ENCODE measurements around the gene KCTD17.
"Not testable (repeated sequence)": the region's sequence is repeated elsewhere in the genome, so short reads cannot be mapped to it uniquely, and the experiment has no call there.

KCTD17 gene

DNA sequence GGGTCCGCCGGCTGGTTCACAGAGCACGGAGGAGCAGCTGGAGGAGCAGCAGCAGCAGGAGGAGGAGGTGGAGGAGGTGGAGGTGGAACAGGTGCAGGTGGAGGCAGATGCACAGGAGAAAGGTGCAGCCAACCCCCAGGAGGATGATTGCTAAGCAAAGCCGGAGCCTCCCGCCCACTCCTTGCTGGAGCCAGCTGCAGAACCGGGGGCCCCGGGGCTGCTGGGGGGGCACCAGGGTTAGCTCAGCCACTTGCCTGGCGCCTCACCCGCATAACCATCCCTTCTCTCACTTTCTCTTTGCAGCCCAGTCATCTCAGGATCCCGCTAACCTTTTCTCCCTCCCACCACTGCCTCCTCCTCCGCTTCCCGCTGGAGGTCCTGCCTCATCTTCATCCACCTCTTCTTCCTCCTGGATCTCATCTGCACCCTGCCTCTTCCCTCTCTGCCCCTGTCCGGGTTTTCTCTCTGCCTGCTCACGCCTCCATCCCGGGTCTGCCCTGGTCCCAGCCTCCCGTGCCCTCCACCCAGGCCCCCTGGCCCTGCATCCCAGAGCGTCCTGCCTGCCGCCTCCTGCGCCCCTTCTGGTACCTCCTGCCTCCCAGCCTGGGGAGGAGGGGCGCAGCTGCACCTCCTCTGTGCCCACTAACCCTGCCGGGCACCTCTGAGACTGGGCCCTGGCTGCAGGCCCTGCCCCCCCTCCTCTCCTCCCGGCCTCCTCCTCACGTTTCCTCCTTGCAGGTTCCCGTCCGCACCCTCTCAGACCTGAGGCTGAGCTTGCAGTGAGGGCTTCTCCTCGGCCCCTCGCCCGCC, 9.5 kb downstream of the KCTD17 start:
- DNase-seq (ENCODE audit: low read depth in 4 of 4, low spot score in 1 of 4): peak in 1 of 4 experiments; percentile 63

DNA sequence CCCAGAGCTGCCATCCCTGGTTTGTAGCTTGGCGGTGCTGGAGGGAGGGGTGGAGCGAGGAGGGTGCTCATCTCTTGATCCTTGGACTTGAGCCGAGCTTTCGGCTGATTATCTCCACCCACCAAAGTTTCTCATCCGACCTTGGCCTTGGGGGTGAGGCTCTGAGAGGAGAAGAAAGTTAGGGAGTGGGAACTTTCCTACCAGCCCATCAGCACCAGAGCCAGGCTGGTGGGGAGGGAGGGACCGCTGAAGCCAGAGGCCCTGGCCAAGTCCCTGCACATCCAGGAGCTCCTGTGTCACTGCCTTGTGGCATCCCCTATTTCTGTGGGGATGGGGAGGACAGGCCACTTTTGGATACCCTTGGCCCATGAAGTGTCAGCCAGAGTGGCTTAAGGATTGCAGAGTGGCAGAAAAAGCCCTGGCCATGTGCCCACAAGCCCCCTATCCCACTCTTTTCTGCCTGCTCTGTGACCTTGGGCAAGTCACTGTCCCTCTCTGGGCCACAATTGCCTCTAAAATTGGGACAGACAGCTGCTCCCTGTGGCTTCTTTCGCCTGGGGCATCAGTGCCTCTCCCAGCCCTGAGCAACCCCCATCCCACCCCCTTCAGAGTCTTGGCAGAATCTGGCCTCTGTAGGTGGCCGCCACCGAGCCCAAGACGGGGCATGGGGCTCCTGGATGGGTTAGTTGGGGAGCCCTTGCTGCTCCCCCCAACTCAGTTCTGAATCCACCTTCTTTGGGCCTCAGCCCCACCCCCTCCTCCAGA, 10.3 kb downstream of the KCTD17 start:
- no peak for DNase-seq (ENCODE audit: low read depth in 4 of 4, low spot score in 1 of 4)

DNA sequence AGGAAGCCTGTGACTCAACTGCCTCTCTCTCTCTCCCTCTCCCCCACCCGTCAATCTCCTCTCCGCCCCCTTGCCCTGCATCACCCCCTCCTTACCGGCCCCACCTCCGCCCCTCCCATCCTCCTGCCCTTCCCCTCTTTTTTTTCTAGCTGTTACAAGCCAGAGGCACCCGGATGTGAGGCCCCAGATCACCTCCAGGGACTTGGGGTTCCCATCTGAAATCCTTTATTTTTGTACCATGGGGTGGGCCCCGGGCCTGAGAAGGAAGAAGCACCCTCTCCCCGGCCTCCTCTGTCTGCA, 10.8 kb downstream of the KCTD17 start:
- no peak for DNase-seq (ENCODE audit: low read depth in 4 of 4, low spot score in 1 of 4)

DNA sequence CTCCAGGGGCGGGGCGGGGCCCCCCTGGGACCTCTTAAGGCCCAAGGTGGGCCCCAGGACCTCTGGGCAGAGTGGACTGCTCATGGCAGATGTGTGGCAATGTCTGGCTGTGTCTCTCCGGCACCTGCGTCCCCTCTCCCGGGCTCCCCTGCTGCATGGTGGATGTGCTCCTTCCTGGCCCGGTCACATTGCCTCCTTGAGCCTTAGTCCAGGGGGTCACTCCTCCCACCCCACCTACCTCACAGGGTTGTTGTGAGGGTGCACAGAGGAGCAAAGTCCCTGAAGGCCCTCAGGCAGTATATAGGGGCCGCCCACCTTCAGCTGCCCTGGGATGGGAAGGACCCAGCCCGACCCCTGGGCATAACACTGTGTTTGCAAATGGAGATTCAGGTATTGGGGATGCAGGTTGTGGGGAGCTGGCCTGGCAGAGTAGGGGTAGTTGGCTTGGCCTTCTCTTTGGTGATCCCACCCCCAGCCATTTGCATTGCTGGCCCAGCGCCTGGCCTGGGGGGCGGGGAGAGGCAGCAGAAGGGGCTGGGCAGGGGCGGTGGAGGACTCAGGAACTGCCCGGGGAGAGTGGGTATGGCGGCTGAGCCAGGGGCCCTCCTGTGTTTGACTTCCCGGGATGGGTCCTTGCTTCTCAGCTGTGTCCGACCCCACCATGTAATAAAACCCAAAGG, 11.3 kb downstream of the KCTD17 start:
- DNase-seq (ENCODE audit: low read depth in 4 of 4, low spot score in 1 of 4): no peak

DNA sequence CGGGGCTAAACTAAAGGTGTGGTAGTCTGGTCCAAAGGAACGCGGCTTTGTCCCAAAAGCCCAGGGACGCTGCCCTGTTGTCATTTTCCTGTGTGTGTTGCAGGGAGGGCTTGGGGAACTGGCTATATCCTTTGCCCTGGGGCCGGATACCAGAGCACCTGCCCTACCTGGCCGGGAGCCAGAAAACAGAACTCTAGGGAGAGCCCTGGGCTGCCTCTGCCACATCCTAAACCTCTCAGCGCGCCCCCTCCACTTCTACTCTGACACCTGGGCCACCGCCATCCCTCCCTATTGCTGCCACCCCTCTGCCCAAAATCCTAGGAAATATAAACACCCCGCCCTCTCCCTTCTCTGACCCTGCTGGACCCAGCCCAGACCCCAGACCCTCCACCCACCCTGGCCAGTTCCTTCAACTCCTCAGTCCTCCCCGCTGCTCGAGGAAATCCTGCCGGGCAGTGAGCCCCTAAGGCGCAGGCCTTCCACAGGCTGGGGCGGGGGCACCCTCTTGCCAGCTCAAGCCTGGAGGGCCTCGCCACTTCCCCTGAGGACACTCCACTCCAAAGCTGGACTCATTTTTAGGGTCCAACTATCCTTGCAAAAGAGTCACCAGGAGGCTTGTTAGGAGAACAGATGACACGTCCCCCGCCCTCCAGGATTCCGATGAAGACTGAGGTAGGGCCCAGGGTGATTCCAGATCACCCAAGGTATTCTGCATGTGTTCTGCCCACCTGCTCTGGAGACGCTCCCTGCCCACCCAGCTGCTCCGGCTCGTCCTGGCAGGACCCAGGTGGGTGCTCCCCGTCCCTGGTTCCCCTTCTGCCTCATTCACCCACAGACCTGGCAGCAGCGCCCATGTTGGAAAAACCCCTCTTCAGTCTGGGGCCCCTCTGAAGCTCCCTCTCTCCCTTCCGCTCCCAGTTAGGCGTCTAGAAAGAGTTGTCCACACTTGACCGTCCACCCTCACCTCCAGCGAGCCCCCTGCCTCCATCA, 12.2 kb downstream of the KCTD17 start:
- DNase-seq (ENCODE audit: low read depth in 4 of 4, low spot score in 1 of 4): no peak

DNA sequence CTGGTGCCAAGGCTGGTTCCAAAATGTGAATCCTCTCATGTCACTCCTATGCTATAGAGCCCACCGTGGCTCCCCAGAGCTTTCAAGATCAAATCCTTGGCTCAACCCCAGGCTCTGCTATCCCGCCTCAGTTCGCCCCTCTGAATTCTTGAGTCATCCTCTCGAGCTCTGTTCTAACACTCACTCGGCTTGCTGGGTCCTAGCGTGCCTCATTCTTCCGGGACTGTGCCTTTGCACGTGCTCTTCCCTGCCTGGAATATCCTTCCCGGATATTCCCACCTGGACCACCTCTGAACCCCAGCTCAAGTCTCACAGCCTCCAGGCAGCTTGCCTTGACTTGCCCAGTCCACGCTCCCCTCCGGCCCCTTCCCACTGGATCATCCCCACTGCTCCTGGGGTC, 13.0 kb downstream of the KCTD17 start:
- no peak for DNase-seq (ENCODE audit: low read depth in 4 of 4, low spot score in 1 of 4)

DNA sequence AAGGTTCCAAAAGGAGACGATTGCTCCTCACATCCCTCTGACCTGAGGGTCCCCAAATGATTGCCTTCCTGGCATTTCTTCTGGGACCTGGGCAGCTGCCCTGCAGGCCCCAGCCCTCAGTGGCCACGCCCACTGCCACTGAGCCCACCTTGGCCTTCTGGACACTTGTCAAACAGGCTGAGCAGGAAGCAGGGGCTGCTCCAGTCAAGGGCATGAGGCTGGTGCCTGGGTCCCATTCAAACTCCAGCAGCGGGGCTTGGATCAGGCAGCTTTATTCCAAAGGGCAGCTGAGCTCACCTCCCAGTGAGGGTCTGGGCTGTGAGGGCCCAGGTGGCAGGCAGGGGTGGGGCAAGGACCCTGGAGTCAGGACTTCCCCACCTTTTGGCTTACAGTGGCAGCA, 13.6 kb downstream of the KCTD17 start:
- no peak for DNase-seq (ENCODE audit: low read depth in 4 of 4, low spot score in 1 of 4)

DNA sequence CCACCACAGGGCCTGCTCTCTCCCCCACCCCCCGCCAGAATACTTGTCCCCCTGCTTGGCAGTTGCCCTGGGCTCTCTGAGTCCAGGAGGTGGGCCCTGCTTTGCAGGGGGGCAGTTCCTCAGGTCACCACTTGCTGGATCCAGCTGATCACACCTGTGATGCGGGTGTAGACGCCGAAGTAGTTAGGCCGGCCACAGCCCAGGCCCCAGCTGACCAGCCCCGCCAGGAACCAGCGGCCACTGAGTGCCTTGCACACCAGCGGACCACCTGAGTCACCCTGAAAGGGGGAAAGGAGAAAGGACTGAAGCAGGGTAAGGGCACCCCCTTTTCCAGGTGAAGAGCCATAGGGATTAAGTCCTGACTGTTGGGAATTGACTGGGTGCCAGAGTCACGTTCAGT, 14.4 kb downstream of the KCTD17 start:
- DNase-seq (ENCODE audit: low read depth in 4 of 4, low spot score in 1 of 4): no peak

DNA sequence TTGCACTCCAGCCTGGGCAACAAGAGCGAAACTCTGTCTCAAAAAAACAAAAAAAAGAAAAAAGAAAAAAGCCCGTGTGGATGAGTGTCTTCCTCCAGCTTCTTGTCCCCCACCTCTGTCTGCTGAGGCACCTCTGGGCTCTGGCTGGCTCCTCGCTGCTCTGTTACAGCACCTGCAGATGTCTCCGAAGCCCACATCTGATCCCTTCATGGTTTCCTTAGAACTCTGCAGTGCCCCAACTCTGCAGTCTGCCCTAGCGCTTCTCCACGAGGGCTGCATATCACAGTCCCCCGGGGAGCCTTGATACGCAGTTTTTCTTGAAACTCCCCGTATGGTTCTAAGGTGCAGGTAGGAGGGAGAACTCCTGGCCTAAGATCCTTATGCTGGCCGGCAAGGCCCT, 15.9 kb downstream of the KCTD17 start:
- no peak for DNase-seq (ENCODE audit: low read depth in 4 of 4, low spot score in 1 of 4)

DNA sequence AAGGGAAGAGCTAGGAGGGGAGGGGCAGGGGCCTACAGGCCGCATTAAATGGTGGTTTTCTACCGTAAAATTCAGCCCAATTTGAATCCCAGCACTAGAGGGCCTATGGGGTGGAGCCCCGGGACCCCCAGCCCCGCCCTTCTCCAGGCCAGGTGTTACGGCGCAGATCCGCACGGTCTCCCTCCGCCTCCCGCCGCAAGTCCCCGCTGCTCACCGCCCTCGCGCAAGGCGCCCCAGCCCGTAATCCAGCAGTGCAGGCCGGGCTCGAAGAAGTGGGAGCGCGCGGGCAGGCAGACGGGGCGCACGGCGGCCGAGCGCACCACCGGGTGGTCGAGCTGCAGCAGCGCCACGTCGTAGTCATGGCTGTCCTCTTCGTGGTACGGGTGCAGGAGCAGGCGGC, 17.3 kb downstream of the KCTD17 start:
- DNase-seq (ENCODE audit: low read depth in 4 of 4, low spot score in 1 of 4): no peak

DNA sequence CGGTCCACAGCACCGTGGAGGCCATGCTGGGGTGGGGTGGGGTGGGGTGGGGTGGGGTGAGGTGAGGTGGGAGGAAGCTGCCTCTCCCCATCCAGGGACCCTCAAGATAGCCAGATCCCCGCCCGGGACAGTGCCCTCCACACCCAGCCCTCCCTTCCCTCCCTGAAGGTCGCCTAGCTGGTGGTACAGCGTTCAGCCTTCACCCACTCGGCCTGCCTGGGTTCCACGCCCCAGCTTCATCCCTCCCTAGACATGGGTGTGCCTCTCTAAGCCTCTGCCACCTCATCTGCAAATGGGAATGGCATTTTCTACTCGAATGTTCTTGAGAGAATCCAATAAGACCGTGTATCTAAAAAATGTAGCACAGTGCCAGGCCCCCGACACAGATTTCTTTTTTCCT, 17.8 kb downstream of the KCTD17 start:
- no peak for DNase-seq (ENCODE audit: low read depth in 4 of 4, low spot score in 1 of 4)

DNA sequence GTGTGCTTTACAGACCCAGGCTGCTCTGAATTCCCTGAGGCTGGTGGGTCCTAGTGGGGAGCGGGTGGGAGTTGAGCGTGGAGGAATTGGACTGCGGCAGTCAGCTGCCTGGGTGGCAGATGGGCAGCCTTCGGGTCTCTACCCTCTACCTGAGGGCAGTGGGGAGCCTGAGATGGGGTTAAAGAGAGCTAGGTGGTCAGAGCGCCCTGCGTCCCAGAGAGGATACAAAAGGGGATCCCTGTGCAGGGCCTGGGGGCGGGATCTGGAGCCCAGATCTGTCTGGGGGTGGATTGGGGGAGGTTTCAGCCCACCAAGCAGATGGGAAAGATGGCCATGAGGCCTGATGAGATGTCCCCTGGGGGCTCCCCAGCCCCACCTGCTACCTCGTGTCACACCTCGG, 18.2 kb downstream of the KCTD17 start:
- no peak for DNase-seq (ENCODE audit: low read depth in 4 of 4, low spot score in 1 of 4)

DNA sequence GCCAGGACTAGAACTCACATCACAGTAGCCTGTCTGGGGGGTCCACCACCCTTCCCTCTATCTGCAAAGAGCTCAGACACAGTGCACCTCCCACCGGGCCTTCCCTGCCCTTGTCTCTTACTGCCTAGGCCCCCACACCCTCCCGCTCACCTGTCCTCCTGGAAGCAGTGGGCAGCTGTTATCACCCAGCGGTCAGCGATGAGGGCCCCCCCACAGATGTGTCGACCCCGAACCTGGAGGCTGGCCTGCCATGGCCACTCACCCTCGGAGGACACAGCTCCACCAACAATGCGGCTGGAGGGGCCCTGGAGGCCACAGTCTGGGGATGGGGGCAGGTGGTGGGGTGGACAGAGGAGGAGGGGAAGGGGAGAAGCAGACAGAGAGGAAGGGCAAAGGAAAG, 18.8 kb downstream of the KCTD17 start:
- DNase-seq (ENCODE audit: low read depth in 4 of 4, low spot score in 1 of 4): no peak

DNA sequence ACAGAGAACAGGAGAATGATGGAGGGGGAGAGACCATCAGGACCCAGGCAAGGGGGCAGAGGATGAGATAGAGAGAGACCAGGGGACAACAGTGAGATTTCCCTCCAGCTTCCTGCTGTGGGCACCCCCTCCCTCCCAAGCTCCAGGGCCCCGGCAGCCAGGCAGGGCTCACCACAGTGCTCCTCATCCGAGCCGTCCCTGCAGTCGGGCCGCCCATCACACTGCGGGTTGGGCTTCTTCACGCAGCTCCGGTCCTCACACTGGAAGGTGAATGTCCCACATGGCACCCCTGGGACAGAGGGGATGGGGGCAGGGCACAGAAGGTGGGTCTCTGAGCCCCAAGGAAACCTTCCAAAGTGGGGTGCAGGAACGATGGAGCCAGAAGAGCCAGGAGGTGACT, 19.2 kb downstream of the KCTD17 start:
- DNase-seq (ENCODE audit: low read depth in 4 of 4, low spot score in 1 of 4): no peak

DNA sequence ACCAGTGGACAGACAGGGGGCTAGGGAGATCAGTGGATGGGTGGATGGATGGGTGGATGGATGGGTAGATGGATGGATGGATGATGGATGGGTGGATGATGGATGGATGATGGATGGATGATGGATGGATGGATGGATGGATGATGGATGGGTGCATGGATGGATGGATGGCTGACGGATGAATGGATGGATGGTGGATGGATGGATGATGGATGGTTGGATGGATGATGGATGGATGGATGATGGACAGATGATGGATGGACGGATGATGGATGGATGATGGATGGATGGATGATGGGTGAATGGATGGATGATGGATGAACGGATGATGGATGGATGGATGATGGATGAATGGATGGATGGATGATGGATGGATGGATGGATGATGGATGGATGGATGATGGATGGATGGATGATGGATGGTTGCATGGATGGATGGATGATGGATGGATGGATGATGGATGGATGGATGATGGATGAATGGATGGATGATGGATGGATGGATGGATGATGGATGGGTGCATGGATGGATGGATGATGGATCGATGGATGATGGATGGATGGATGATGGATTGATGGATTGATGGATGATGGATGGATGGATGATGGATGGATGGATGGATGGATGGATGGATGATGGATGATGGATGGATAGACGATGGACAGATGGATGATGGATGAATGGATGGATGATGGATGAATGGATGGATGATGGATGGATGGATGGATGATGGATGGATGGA, 20.5 kb downstream of the KCTD17 start:
- DNase-seq (ENCODE audit: low read depth in 4 of 4, low spot score in 1 of 4): not testable (repeated sequence)

DNA sequence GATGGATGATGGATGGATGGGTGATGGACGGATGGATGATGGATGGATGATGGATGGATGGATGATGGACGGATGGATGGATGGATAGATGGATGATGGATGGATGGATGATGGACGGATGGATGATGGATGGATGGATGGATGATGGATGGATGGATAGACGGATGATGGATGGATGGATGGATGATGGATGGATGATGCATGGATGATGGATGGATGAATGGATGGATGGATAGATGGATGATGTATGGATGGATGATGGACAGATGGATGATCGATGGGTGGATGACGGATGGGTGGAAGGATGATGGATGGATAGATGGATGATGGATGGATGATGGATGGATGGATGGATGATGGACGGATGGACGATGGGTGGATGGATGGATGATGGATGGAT, 21.1 kb downstream of the KCTD17 start:
- DNase-seq (ENCODE audit: low read depth in 4 of 4, low spot score in 1 of 4): no peak

DNA sequence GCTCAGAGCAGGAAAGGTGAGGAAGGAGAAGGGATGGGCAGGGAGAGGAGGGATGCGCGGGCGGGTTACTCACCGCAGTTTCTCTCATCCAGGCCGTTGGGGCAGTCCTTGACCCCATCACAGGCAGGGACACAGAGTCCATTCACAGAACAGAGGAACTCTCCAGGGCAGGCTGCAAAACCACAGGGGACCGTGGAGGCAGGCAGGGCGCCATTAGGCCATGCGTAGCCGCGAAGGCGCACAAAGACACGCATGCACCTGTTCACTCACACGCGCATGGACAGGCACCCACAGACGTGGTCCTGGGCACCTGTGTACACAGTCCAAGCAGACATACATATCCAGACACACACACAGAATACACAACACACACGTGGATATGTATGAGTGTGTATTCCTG, 23.0 kb downstream of the KCTD17 start:
- DNase-seq (ENCODE audit: low read depth in 4 of 4, low spot score in 1 of 4): no peak

DNA sequence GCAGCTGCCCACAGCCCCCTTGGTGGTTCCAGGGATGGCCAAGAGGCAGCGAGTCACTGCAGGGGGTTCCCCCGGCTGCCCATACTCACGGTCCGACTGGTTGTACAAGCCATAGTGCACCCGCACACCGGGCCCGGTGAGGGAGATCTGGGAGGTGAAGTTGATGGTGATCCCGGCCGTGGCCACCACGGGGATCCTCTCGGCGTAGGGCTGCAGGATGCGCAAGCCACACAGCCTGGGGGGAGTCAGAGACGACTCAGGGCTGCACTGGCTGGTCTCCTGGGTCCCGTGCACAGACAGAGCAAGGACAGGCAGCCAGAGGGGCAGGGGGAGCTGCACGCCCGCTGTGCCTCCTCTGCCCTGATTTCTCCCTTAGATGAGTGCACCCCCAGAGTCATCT, 23.5 kb downstream of the KCTD17 start:
- DNase-seq (ENCODE audit: low read depth in 4 of 4, low spot score in 1 of 4): no peak

DNA sequence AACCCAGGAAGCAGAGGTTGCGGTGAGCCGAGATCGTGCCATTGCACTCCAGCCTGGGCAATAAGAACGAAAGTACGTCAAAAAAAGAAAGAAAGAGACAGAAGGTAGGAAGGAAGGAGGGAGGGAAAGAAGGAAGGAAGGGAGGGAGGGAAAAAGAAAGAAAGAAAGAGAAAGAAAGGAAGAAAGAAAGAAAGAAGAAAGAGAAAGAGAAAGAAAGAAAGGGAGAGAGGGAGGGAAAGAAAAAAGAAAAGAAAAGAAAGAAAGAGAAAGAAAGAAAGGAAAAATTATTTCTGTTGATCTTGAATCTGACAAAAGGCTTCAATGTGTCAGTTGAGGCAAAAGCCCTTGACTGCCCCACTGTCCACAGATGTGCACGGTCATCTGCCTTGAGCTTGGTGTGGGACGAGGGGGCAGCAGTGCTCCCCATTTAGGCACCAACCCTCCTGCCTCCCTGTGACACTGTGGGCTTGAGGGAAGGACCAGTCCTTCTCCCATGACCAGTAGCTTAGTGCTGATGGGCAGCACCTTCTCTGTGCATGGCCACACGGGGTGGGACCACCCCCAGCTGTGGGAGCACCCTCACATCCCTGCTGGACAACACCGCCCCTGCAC, 24.4 kb downstream of the KCTD17 start:
- DNase-seq (ENCODE audit: low read depth in 4 of 4, low spot score in 1 of 4): no peak

All from stimulated activated CD4-positive, alpha-beta T cell treated with anti-CD3 and anti-CD28 coated beads, Interleukin-1b, Interleukin-23, amount 100 ng/mL, for 24 hours (primary cell).